ENCODE measurements around the gene MGLL.

MGLL gene

DNA sequence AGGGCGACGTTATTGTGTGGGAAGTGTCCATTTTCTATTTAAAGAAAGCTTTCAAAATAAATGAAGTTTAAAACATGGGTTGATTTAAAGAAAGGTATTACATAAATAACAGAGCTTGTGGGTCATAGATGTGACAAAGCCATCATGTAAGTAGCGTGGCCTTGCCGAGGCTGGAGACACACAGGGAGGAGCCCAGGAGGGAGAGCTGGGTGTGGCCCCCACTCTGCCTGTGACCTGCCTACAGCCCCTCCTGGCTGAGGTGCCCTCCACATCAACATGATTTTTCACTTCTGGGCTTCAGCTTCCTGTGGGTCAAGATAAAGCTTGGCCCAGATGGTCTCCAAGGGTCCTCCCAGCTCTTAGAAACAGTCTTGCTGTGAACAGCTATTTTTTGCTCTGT is 12.5 kb upstream of the MGLL start:
- DNase-seq, result no peak

DNA sequence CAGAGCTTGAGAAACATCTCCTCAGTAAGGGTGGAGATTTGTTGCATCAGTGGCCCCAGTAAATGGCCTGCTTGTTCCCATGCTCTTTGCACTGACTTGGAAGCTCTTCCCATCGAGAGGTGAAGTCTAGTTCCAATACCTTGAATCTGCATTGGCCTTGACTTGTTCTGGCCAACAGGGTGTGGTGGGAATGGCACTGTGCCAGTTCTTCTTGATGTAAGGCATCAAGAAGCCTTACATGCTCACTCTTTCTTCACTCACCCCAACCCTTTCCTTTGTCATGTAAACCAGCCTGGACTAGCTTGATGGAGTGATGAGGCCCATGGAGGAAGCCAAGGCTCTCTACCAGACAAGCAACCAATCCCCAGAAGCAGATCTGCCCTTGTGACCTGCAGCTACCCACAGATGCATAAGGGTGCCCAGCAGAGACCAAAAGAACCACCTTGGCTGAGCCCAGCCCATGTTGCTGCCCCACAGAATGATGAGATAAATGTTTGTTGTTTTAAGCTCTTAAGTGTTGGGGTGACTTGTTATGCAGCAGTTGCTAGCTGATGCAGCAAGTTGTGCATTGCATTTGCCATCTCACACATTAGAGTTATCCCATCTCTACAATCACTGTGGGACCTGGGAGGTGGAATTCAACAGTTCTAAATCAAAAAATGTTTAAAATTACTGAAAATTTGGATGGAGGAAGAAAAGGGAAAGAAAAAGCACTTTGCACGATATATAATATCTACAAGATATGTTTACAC is 11.1 kb upstream of the MGLL start:
- DNase-seq, result no peak

DNA sequence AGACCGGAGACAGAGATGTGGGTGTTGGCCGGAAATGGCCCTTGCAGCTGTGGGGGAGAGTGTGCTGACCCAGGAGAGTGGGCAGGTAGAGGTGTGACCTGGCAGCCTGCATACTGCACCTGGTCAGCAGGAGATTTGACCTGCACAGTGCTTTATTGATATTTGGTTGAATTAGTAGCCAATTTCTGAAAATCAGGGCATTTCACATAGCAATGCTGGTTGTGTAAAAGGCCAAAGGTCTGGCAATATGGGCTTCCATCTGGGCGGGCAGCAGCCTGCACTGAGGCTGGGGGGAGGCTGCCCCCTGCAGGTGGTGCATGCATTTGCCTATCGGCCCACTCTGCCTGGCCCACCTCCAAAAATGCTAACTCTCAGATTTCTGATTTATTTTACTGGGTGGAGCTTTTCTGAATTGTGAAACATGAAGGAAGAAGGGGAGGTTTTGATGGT is 9.4 kb upstream of the MGLL start:
- no peak for DNase-seq

DNA sequence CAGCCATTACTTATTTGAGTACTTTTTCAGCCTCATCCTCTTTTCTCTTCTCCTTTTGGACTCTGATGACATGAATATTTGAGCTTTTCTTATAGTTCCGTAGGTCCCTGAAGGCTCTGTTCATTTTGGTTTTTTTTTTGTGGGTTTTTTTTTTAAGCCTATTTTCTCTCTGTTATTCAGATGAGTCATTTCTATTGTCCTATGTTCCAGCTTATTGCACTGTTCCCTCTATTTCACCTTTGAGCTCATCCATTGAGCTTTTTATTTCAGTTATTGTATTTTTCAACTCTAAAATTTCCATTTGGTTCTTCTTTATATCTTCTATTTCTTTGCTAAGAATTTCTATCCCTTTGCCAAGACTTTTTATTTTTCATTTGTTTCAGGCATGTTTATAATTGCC is 7.2 kb upstream of the MGLL start:
- no peak for DNase-seq

DNA sequence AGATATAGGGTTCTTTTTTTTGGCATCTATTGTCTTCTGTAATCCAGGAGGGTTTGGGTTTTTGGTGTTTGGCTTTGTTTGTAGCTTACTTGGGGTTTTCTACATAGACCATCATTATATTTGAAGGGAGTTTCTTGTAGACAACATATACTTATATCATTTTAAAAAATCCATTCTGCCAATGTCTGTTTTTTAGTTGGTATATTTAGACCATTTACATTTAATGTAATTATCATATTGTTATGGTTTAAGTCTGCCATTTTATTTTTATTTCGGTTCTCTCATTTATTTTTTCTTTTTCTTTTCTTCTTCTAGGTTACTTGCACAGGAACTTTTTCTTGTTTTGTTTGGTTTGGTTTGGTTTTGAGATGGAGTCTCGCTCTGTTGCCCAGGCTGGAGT is 5.5 kb upstream of the MGLL start:
- DNase-seq, result no peak

DNA sequence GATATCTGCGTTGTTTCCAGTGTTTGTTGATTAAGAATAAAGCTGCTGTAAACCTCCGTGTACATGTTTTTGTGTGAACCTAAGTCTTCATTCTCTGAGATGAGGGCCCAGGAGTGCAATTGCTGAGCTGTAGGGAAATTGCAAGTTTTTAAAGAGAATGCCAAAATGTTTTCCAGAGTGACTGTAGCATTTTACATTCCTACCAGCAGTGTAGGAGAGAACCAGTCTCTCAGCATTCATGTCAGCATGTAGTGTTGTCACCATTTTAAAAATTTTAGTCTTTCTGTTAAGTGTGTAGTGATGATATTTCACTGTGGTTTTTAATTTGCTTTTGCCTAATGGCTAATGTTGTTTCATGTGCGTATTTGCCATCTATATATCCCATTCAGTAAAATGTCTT is 3.4 kb upstream of the MGLL start:
- DNase-seq, result no peak

DNA sequence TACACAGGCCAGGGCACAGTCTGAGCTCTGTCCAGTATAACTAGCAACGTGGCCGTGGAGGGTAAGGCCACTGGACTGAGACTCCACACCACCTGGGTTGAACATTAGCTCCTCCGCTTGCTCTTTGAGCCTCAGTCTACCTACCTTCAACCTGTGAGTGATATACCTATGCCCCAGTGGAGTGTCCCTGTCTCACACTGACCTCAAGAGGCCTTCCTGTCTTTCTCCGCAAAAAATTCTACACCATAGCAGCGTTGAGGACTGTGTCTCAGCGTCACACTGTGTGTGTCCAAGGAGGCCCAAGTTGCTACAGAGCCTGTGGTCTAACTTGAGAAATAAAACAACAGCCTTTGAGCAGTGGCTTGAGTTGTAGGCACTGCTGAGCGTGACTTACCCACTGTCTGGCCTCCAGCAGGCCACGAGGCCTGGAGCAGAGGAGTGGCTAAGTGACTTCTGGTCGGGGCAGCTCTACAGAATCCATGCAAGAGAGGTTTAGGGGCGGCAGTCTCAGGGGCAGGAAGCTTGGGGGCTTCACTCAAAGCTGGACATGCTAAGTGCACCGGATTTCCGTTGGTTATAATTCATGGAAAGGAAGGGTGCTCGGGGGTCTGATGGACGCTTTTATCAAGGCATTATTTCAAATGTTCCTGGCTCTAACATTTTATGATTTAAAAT is 2.0 kb upstream of the MGLL start:
- no peak for DNase-seq

DNA sequence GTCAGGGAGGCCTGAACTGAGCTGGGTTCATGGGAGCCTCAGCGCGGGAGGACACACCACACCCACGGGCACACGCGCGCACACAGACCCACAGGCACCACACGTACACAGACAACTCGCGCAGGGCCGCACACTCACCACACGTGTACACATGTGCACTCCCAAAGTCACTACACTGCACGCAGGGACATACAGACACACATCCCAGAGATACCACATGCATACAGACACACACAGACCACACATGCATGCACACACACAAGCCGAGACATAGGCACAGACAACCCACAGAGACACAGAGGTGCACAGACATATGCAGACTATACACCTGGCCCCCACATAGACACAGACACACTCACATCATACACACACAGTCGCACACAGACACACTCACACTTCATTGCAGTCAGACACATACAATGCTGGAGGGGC is 1.1 kb upstream of the MGLL start:
- DNase-seq, result no peak

DNA sequence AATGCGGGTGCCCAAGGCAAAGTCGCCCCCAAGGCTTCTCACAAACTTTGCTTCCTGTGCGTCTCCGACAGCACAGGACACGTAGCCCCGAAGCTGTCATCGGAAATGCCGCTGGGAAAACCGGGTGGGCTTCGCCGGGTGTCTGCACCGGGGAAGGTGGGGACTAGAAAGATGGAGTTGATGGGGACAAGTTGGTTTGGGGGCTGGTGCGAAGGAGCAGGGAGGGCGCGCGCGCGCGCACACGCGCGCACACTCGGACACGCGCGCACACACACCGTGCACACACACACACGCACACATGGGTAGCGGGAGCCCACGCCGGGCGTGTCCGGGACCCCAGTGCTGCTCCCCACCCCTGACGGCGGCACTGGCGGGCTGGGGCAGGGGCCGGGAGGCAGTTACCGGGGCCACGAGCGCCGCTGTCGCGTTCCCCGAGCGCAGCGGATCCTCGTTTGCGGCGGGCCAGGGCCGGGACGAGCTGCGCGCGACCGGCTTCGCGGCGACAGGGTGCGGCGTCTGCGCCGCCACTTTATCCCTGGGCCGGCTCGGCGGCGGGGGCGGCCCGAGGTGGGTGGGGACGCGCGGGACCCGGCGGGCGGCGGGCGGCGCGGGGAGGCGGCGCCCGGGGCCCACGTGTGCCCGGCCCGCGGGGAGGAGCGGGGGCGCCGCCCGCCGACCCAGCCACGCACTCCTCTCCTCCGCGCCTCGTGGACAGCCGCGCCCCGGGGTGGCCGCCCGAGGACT is 539 bp upstream of the MGLL start:
- DNase-seq, result peak in 1 of 2 donors; percentile 34

DNA sequence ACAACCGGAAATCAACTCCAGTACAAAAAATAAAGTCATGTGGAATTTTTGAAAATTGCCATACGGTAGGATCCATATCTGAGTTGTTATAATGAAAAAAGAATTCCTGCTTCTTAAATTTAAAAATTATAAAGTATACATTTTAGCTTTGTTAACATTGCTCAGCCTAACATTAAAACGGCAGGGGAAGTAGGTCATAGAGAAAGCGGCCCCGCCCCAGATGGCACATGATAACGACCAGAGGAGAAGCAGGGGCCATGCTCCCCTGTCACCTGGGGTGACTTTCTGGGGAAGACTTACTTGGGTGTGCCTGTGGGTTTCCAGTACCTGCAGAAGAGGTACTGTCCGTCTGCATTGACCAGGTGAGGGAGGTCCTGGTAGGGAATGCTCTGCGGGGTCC is 921 bp downstream of the MGLL start:
- DNase-seq, result no peak

DNA sequence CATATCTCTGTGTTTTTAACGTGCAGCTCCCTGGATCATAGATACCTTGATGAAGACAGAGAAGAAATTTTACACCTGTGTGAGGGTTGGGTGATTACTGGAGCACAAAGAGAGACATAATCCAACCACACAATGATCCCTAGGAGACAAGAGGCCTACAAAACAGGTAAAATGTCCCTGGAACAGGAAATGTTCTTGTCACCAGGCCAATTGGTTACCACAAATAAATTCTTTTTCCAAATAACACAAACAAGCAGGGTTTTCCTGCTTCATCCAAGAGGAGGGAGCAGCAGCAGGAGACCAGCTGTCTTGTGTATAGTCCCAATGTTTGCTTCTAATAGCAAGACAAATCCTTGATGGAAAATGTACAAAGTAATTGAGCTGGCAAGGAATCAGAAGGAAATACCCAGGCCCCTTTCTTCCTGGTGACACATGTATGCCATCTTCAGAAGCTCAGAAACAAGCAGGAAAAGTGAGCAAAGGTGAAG is 1.4 kb downstream of the MGLL start:
- no peak for DNase-seq

DNA sequence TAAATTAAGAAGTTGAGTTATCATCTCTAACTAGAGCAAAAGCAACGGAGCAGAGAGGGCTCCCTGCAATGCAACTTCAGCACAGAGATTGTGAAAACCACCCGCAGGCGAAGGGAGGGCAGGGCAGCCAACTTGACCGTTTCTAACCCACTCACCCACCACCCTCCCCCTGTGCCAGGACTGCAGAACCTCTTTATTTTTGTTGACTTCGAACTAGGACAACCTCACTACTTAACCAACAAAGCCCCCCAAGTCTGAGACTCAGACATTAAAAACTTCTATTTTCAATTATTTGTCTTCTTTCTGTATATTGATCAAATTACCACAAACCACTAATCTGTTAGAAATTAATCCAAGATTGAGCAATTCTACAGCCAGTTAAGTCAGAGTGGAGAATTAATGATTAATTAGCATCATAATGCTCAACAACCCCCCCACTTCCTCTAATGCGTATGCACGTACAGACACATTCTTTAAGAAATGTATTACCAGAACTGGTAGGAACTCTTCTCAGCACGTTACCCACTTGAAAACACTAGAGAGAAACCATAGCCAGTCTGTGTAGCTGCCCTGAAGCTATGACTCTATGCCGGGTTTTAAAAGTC is 2.0 kb downstream of the MGLL start:
- no peak for DNase-seq

DNA sequence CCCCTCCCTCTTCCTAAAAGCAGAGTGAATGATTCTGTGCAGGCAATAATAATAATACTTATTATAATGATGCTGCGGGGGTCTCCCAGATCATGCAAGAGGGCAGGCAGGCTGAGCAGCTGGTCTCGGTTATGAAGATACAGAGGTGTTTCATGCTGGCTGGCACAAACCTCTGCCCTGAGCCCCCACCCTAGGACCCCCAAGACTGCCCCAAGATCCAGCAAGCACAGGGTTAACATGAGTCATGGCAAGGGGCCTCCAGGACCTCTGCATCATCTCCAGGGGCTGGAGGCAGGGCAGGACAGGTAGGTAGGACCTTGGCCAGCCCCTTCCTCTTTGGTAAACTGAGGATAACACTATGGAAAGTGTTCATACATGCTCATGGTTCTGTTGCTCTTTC is 2.7 kb downstream of the MGLL start:
- DNase-seq, result no peak

DNA sequence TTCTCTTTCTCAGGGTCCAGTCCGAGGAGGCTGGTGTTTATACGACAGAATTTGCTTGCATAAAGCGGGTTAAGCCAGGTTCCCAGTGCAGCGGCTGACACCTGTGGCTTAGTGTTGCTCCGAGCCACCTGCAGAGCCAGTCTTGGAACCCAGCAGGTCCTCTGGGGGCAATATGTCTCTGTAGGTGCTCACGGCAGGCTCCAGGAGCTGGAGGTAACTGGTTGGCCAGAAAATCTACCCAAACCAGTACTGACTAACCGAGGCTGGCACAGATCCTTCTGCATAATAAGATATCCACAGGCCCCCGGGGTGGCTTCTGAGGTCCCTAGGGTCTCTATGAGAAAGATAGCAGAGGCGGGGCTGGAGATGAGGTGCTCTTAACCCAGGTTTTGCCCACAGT is 3.2 kb downstream of the MGLL start:
- DNase-seq, result no peak

DNA sequence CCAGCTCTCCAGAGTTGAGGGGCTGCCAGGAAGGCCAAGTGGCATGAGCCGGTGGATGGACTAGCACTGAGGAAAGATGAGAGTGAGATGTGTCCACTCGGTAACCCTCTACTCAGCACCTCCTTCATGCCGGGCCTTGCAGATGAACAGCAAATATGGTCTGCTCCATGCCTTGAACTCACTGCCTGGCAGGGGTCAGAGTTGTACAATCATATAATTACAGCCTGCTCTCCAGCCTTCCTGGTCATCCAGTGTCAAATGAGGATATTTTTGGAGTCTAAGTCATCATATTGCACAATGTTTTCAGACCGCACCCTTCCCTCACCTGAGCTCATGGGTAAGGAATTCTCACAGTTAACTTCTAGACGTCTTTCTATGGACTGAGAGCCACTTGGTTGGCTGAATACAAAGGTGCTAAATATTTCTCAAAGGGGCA is 4.9 kb downstream of the MGLL start:
- no peak for DNase-seq

DNA sequence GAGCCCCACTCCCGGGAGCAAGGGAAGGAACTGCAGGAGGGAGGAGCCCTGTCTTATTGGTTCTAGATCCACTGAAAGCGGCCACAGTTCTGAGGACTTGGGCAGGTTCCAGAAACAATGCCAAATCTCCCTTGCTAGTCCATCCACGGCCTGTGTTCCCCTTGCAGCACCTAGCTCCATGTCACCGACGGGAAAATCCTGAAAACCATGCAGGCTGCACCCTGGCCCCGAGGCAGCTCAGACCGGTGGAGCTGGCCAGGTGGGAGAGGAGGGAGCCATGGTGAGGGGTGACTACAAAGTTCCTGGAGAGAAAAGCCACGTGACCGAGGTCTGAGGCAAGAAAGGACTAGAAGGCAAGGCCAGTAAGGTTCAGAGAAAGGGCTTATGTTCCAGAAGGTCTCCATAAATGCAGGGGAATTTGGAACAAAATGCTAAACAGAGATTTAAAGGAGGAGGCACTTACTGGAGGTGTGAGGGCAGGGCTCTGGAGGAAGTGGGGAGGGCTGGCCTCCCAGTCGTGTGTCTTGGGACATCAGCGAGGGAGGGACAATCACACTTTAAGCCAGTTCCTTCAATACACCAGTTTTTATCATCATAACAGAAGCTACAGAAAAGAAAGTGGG is 5.4 kb downstream of the MGLL start:
- no peak for DNase-seq

DNA sequence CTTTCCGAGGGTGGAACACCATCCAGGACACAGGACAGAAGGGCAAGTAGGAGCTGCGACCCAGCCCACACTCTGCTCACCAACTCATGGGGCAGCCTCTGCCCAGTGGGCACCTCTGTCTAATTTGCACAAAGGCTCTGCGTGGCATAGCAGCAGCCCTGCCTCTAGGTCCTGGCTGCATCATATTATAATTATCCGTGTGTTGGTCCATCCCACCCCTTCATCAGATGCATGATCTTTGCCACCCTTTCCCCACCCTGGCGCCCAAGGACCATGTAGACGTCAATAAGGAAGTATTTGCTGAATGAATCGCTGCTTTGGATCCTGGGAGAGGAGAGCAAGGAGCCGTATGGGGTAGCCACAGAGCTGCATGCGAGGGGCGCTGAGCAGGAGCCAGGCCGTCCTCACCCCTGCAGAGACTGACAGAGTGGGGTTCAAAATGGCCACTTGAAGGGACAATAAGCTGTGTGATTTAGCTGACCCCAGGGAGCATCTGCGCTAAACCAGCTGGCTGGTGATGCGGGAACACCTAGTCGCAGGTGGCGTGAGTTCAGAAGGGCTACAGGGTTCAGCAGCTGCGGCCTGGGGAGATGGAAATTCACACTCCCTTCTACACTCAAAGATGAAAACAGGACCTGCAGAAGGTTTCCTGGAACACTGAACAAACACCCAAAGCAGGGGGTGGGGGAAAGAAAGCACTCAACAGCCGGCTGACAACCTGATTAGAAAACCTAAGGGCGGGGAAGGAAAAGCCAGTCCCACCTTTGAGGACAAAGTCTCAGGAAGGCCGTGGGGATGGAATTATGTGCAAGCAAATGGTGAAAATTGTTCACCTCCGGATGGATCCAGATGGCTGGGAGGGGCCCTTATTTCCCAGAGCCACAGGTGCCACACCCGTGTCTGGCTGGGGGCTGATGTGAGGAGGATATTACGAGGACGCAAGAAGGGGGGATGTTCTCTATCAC is 6.4 kb downstream of the MGLL start:
- no peak for DNase-seq

DNA sequence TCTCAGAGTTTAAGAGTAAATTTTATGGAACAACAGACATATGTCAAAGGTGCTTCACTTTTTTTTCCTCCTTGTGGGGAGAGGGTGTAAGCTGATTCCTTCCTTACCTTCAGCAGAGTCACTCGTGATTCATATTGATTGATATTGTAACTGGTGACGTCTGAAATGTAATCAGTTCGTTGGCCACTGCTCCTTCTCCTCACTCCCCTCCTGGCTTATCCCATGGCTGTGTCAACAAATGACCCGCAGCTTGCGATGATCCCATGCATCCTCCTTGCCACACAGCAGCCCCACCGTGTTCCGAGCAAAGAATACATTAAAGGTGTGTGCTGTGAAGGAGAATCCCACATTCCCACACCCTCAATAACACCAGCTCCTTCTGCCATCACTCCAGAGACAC is 7.3 kb downstream of the MGLL start:
- no peak for DNase-seq

DNA sequence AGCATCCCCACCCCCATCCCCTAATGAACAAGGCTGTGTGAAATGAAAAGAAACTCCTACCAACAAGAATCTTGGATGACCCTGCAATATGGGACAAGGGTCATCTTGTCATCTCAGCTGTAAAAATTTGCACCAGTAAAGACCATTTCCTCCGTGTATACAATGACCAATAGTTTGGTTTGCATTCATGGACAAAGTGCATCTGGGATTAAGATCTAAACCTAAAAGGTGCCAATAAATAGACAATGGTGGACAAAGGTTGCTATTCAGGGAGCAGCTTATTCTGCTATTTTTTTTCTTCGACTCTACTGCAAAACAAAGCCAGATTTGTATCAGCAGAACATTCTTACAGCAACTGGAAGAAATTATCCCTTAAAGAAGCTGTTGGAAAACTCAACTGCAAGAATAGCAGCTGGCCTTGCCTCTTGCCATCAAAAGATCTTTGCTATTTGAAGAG is 8.0 kb downstream of the MGLL start:
- peak in 1 of 2 donors; percentile 12 for DNase-seq

DNA sequence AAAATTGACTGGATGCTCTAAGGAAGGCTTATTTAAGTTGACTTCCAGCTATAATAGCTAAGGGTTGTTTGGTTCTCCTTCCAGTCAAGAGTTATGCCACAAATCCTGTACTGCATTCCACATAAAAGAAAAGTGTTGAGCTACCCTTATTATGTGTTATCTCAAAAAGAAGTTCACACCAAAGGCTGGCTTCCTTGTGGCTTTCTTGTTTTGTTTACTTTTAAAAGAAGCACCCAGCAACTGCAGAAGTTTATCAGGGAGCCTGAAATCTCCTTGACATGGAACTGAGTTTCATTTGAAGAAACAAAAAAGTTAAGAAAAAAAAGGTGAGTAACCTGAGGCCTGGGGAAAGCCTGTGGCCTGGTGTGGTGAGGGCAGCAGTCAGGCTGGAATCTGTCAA is 10.2 kb downstream of the MGLL start:
- no peak for DNase-seq

DNA sequence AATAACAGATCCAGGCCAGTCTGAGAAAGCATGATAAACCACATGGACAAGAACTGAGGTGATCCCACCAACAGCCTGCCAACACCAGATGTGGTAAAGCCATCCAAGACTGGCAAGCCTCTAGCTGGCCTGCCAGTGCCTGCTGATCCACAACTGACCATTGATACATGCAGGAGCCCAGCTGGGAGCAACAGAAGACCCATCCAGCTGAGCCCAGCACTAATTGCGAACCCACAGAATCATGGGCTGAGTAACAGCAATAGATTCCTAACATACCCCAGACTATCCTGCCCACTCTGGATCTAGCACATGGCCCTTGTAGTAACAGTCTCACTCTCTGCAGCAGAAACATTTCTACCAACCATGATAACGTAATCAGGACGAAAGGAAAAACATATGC is 10.6 kb downstream of the MGLL start:
- no peak for DNase-seq
